ENCODE results near the gene CDH23.
"Not testable (repeated sequence)": the region's sequence is repeated elsewhere in the genome, so short reads cannot be mapped to it uniquely, and the experiment has no call there.

CDH23 gene

GRCh38 chr10:71847418-71847817, 450.7 kb downstream of the CDH23 start:
- DNase-seq, result no peak

DNA sequence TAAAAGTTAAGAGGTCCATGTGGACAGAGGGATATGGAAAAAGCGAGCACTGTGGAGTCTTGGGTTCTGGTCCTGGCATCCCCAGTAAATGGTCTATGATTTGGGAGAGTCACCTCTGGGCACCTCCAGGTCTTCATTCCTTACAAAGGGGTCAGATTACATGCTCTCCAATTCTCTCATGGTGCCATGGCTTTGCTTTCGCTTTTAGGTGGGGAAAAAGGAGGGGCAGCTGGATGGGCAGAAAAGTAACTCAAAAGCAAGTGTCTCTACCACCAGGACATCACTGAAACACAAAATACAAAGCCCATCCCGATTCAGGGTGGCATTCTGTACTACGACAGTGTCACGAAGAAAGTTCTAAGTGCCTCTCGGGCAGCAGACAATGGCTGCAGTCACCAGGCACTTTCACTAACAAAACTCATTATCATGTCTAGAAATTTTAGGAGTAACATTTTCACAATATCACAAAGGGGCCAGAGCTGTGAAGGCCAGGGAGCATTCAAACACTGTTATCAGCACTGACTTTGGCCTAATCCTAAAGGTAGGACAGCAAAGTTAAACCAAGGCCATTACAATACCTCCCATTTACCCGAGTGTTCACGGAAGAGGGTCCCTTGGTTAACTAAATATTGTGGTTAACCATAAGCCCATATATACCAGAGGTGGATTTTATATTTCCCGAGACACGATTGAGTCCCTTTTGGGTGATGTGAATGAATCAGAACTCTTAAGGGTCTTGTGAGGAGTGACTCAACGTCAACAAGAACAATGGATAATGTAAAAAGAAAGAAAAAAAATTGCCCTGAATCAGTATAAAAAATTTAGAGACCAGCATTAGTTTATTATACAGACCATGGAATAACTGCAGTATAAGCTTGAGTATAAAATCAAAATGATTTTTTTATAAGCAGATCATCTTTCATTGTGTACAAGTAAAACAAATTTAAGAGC, 451.9 kb downstream of the CDH23 start:
- no peak for DNase-seq

GRCh38 chr10:71849461-71849908, 452.8 kb downstream of the CDH23 start:
- DNase-seq, result no peak

DNA sequence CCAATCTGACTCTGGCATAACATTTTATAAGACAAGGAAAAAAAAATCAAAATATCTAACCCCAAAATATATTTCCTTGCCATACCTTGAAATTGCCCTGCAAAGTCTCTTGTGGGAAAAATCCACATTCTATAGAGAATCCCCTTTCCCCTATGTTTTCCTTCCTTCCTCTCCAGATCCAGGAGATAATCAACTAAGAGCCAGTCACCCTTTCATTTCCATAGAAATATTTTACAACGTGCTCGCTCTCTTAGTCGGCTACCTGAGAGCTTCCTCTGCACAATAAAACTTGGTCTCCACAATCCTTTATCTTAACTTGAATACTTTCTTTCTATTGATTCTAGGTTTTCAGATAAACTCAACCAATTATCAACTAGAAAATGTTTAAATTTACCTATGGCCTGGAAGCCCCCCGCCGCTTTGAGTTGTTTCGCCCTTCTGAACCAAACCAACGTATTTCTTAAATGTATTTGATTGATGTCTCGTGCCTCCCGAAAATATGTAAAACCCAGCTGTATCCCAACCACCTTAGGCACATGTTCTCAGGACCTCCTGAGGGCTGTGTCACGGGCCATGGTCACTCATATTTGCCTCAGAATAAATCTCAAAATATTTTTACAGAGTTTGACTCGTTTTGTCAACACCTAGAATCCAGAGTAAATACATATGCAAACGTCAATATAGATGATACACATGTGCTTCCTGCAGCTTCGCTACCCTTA, 453.5 kb downstream of the CDH23 start:
- DNase-seq, result no peak

DNA sequence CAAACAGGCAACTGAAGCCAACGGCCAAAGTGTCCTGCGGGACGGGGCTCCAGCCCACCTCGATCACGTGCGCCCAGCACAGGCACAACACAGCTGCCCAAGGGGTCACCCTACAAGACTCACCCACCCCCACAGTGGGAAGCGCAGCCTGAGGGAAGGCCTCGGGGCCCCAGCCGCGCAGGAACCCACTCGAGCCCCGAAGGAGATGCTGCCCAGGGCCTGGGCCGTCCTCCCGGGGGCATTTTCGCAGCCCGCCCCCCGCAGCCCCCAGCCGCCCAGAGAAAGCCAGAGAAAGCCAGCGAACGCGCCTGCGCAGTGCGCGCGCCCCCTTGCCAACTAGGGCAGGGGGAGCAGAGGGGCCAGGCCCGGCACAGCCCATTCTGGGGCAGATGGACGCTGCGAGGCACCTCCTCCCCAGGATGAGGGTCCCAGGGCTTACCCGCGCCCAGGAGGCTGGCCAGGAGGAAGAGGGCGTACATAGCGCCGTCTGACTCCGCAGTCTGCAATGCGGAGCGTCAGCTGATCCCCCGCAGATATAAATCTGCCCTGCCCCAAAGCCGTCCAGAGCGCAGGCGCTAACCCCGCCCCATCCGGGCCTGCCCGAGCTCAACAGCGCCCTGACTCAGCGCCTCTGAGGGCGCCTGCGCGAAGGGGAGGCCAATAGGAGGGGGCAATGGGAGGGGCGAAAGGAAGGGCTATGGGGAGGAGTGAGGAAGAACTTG, 454.2 kb downstream of the CDH23 start, which contains the start of gene PSAP:
PSAP (minus strand) TSS at position 509 of the 722 bp plus-strand sequence; CDS start at position 479, 30 bp downstream.
- DNase-seq, result peak; percentile 99

- not testable (repeated sequence) for DNase-seq
These were observed 454.9 kb downstream of the CDH23 start for GRCh38 chr10:71851465-71852095.

DNA sequence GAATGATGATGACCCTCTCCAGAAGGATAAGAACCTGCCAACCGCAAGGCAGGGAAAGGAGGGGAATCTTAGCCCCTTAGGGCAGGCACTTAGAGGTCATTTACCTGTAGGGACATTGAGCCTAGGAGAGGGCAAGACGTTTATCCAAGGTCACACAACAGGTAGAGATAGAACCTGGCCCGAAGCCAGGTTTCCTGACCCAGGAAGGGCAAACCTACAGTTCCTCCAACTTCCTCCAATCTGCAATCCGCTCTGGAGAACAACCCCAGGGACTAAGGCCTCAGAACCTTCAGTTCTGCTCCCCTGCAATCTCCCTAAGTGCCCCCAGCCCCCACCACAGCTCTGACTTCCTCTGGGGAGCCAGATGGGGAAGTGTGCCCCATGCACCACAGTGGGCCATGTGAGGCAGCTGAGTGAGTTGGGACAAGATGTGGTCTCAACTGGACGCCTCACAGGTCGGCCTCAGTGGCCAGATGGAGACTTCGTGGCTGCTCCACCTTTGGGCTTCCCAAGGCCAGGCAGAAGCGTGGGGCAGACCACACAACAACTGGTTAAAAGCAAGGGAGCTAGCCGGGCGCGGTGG, 455.7 kb downstream of the CDH23 start:
- DNase-seq, result peak; percentile 81

GRCh38 chr10:71854031-71854430, 457.3 kb downstream of the CDH23 start:
- DNase-seq, result no peak

DNA sequence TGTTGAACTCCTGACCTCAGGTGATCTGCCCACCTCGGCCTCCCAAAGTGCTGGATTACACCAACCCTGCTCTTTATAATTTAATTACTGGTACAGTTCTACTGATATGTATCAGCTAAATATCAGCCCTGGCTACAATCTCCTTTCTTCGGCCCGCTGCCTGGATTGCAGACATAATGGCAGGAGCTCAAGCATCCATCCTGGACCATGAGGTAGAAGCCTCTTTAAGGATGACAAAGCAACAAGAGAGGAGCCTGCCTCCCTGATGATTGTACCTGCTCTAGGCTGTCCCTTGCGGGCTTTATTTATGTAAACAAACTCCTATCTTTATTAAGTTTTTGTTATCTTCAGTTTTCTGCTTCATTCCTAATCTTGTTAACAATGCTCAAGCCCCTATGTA, 459.9 kb downstream of the CDH23 start:
- DNase-seq, result no peak

- no peak for DNase-seq
These were observed 461.5 kb downstream of the CDH23 start for GRCh38 chr10:71857934-71858890.

- DNase-seq, result peak; percentile 96
These were observed 463.7 kb downstream of the CDH23 start for GRCh38 chr10:71860243-71861029.

DNA sequence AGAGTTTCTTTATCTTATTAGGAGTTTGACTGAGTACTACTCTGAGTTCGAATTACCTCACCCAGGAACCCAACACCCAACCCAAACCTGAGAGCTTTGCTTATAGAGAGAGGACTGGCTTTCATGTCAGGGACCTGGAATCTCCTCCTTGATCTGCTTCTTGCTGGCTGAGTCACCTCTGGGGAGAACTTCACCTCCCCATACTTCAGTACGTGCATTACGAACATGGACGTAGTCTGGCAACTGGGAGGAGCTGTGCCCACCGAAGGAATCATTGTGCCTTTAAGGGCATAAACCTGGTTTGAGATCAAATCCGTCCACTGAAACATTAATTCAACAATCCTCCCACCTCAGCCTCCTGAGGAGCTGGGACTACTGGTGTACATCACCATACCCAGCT, 466.5 kb downstream of the CDH23 start:
- no peak for DNase-seq

DNA sequence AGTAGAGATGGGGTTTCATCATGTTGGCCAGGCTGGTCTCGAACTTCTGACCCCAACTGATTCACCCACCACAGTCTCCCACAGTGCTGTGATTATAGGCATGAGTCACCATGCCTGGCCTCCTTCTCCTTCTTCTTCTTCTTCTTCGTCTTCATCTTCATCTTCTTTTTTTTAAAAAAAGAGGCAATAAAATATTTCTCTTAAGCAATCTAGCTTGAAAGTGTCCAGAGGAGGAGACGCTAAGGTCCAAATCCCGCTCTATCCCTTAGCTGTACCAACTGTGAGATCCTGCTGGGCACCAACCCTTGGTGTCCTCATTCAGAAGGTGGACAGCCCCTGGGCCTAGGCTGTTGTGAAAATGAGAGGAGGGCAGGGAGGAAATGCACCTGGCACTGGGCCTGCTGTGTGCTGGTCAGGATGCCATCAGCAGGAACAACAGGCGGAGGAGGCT, 468.2 kb downstream of the CDH23 start:
- DNase-seq, result no peak
